PC-3 (cell line): ENCODE results near the gene CFTR.

Experiments used
- EZH2 ChIP-seq: fragments of 300-600 bp; sonication (generic); IDR thresholded peaks from one replicate; pipeline ENCODE4 v1.6.1; 2017; ENCODE audit warnings: antibody characterized with exemption, mild to moderate bottlenecking, low read length; ENCODE audit not compliant: unreplicated experiment
- TF ChIP-seq, protein P1 (sequence below): fragments of 300-600 bp; sonication (generic); conservative IDR thresholded peaks from 2 replicates; pipeline ENCODE4 v1.5.1; 2017; ENCODE audit warnings: antibody characterized with exemption, low read depth, mild to moderate bottlenecking, low read length

DNA sequence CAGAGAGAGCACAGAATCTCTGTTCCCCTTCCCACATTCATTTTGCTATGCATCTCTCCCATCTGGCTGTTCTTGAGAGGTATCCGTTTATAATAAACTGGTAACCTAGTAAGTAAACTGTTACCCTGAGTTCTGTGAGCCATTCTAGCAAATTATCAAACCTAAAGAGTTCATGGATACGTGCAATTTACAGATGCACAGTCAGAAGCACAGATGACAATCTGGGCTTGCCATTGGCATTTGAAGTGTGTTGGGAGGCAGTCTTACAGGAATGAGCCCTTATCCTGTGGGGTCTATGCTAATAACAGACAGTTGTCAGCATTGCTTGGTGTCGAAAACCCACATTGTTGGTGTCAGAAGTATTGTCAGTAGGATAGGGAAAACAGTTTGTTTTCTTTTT, 151.8 kb downstream of the CFTR start:
- TF ChIP-seq, protein P1, sequence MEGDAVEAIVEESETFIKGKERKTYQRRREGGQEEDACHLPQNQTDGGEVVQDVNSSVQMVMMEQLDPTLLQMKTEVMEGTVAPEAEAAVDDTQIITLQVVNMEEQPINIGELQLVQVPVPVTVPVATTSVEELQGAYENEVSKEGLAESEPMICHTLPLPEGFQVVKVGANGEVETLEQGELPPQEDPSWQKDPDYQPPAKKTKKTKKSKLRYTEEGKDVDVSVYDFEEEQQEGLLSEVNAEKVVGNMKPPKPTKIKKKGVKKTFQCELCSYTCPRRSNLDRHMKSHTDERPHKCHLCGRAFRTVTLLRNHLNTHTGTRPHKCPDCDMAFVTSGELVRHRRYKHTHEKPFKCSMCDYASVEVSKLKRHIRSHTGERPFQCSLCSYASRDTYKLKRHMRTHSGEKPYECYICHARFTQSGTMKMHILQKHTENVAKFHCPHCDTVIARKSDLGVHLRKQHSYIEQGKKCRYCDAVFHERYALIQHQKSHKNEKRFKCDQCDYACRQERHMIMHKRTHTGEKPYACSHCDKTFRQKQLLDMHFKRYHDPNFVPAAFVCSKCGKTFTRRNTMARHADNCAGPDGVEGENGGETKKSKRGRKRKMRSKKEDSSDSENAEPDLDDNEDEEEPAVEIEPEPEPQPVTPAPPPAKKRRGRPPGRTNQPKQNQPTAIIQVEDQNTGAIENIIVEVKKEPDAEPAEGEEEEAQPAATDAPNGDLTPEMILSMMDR: no peak
- no peak for TF ChIP-seq EZH2
